ENCODE data around the gene TRIP11. TPM values are rescaled to one million over a fixed set of nuclear protein-coding genes. Genes with fewer than 3 reads are reported as not detected.

Gene TRIP11
- total RNA-seq, 1 donor from 2014 or later = 68.9 TPM

- Histone ChIP-seq H3K9me3 (no peaks in the 10 kb centered on the region), H3K4me1 (peaks cover 23% of the 10 kb centered on the region), H3K27me3 (no peaks in the 10 kb centered on the region), H3K36me3 (peaks cover 27% of the 10 kb centered on the region), H3K27ac (no peak overlapping the region), H3K4me3 (no peak overlapping the region)
- DNase-seq (no peak), ATAC-seq (no peak)
- TF ChIP-seq CTCF (IDR thresholded peaks at IDR 0.05) = no peak
- intact Hi-C loops (cut with DNase I) = no loop called here
These were observed 5.8 kb downstream of the TRIP11 start for GRCh38 chr14:92033906-92034687.

DNA sequence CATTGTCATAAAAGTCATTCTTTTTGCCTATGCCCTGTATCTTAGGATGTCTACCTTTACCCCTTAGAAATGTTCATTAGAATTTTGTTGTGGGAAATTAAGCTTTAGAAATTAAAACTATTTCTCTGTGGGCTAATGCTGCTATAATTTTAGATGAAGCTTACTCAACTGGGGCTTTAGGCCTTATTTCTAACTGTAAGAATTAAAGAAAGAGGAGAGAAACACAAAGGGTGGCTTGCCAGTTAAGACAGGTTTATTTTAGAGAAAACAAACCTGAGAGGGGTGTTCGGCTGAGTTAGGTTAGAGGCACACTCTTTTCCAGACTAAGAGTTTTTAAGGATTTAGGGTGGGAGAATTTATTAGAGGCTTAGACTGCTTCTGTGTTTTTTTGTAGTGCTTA lies 6.4 kb downstream of the TRIP11 start:
- Histone ChIP-seq H3K4me3 (no peak overlapping the region), H3K27me3 (no peaks in the 10 kb centered on the region), H3K4me1 (peaks cover 18% of the 10 kb centered on the region), H3K9me3 (no peaks in the 10 kb centered on the region), H3K27ac (no peak overlapping the region), H3K36me3 (peaks cover 30% of the 10 kb centered on the region)
- ATAC-seq (no peak), DNase-seq (no peak)
- intact Hi-C loops (cut with DNase I) = no loop called here
- no peak for TF ChIP-seq CTCF (IDR thresholded peaks at IDR 0.05)

DNA sequence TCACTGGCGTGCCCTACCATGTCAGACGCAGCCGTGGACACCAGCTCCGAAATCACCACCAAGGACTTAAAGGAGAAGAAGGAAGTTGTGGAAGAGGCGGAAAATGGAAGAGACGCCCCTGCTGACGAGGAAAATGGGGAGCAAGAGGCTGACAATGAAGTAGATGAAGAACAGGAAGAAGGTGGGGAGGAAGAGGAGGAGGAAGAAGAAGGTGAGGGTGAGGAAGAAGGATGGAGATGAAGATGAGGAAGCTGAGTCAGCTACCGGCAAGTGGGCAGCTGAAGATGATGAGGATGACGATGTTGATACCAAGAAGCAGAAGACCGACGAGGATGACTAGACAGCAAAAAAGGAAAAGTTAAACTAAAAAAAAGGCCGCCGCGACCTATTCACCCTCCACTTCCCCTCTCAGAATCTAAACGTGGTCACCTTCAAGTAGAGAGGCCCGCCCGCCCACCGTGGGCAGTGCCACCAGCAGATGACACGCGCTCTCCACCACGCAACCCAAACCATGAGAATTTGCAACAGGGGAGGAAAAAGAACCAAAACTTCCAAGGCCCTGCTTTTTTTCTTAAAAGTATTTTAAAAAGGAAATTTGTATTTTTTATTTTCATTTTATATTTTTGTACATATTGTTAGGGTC lies 13.2 kb downstream of the TRIP11 start:
- intact Hi-C loops (cut with DNase I) = no loop called here
- peaks cover 65% of the 10 kb centered on the region for H3K36me3 ChIP-seq

DNA sequence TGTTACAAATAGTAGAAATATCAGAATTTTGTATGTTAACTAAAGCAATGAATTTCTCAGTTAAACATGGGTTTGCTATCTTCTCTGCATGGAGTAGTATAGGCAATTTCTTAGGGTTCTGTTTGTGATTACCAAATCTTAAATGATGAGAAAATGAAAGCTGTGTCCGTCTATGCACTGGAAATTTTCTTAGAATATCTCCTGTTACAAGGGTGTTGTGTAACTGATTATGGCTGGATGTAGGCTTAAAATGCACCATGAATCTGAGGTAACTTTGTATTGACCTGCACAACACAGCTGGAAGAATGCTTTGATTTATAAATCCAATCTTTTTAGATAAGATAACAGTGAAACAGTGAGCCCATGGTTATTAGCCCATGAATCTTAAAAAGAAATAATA lies 17.8 kb downstream of the TRIP11 start:
- intact Hi-C loops (cut with DNase I) = no loop called here
- Histone ChIP-seq H3K36me3 (peaks cover 71% of the 10 kb centered on the region), H3K4me3 (no peak overlapping the region), H3K27ac (no peak overlapping the region), H3K4me1 (no peaks in the 10 kb centered on the region), H3K27me3 (no peaks in the 10 kb centered on the region), H3K9me3 (no peaks in the 10 kb centered on the region)
- no peak for TF ChIP-seq CTCF (IDR thresholded peaks at IDR 0.05)
- no peak for ATAC-seq
- no peak for DNase-seq

More for the DNA sequence above, 13.2 kb downstream of the TRIP11 start:
- Histone ChIP-seq H3K27me3 (no peaks in the 10 kb centered on the region), H3K27ac (no peak overlapping the region), H3K4me1 (no peaks in the 10 kb centered on the region), H3K4me3 (no peak overlapping the region), H3K9me3 (no peaks in the 10 kb centered on the region)
- no peak for DNase-seq
- no peak for TF ChIP-seq CTCF (IDR thresholded peaks at IDR 0.05)
- ATAC-seq = no peak

- no peak for ATAC-seq
- no peak for TF ChIP-seq CTCF (IDR thresholded peaks at IDR 0.05)
These were observed 18.3 kb downstream of the TRIP11 start for GRCh38 chr14:92021523-92021922.

More at GRCh38 chr14:92021523-92021922, 18.3 kb downstream of the TRIP11 start:
- Histone ChIP-seq H3K36me3 (peaks cover 76% of the 10 kb centered on the region), H3K9me3 (no peaks in the 10 kb centered on the region), H3K4me3 (no peak overlapping the region), H3K4me1 (no peaks in the 10 kb centered on the region), H3K27me3 (no peaks in the 10 kb centered on the region), H3K27ac (no peak overlapping the region)
- intact Hi-C loops (cut with DNase I) = no loop called here
- no peak for DNase-seq

Data from upper lobe of right lung (tissue), 1 donor.